Right renal pelvis (tissue), 4 donors: Measurements from ENCODE around the gene TSHZ3. TPM values are rescaled to one million over a fixed set of nuclear protein-coding genes. Genes with fewer than 3 reads are reported as not detected.

Experiments
- DNase-seq, 4 donors: peaks; one replicate each; pipeline ENCODE4 v3.0.0-alpha.2; 2013; ENCODE audit warnings: low read depth in 4 of 4, low spot score in 3 of 4, missing footprints in 1 of 4
- polyA plus RNA-seq, 4 donors: library from polyadenylated mRNA; unstranded; fragments of 120-200 nt; gene quantifications; one replicate each; pipeline ENCODE4 v1.2.1, GENCODE V29; 2013; ENCODE audit not compliant: insufficient read length in 4 of 4

The TSHZ3 gene
- polyA plus RNA-seq, 4 donors: 10.1 to 15.7 (median 14.2) TPM

- DNase-seq: no peak
Observed at GRCh38 chr19:31314849-31315629, 34.2 kb downstream of the TSHZ3 start.

DNA sequence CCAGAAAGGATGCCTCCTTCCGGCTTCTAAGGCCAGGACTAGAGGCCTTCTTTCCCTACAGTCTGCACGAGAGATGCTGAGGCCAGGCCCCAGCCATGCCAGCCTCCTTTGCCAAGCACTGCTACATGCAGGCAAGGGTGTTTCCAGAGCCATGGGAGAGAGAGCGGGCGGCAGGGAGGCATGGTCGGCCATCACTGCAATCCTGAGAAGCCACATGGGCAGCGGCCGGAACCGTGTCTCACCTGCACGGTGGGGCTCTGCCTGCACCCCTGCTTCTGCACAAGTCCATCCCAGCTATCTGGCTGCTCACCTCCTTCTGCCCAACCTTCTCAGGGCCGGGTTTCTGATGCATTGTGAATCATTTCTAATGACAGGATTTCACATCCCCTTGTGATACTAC lies 35.1 kb downstream of the TSHZ3 start:
- no peak for DNase-seq

DNA sequence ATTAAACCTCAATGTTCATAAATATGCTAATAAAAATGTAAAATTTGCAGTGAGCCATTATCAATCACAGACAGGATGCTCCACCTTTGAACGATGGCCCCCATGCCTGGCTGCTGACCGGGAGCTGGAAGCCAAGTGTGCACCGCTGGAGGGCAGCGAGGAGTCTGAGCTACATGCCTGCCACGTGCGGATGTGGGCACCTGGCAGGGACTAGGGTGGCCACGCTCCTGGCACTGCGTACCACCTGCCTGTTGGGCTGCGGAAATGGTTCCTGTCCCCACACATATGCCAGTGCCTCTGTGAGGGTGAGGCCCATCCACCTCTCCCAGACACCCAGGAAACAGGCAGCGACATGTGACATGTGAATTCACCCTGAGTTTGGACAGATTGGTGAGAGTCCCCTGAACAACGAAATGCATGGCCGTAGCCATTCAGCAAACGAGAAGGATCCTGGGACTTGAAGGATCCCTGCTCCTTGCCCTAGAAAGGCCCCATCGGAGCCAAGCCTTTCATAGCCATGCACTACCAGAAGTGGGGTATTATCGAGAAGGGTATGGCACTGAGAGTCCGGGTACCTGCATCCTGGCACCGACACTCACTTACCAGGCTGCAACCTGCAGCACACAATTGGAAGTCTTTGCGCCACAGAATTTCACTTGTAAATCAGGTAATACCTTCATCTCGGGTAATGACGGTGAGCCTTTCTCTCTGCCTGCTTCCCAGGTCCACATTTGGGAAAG lies 35.8 kb downstream of the TSHZ3 start:
- no peak for DNase-seq

DNA sequence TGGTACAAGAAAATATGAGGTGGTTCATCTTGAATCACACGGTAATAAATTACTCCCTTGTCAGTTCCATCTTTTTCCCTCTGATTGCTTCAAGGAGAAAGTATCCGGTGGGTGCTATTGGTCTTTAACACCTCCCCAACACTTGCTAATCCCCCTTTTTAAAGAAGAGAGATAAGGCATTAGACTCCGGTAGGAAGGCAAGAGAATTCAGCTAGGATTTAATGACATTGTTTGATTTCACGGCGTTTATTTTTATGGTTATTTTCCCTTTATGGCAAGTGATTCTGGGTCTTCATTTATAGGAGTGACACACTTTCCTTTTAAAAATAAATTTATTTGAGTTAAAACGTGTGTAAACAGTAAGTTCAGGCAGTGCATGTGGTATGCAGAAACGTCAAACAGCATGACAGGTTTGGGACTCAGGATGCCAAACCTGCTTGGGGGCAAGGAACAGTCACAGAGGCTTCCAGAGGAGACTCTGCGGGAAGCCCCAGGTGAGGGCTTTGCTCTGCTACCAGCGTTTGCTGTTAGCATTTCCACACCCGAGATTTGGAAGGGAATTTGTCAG lies 36.5 kb downstream of the TSHZ3 start:
- no peak for DNase-seq

DNA sequence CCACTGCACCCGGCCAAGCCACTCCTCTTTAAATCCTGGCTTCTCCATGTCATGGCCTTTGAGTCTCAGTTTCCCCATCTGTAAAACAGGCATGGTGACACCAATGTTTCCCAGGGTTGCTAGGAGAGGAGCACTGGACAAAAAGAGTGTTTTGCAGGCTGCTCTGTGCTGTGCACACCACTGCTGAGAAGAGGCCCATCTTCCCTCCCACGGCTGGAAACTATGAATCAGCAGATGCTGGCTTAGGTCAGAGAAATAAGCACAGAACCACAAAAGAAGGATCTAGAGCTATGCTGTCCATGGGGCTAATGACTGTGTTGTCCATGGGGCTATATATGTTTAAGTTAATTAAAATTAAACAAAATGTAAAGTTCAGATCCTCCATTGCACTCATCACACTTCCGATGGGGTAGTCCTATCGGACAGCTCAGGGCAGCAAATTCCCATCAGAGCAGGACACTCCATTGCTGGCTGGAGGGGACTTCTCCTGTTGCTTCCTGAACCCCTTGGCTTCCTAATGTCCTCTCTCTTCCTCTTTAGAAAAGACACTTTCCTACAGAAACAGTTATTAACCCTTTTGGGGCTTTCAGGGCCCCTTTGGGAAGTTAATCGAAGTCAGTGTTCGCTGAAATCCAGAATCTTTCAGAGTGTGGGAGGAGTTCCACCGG lies 37.1 kb downstream of the TSHZ3 start:
- no peak for DNase-seq

GRCh38 chr19:31310432-31311133 lies 38.7 kb downstream of the TSHZ3 start:
- DNase-seq: no peak

DNA sequence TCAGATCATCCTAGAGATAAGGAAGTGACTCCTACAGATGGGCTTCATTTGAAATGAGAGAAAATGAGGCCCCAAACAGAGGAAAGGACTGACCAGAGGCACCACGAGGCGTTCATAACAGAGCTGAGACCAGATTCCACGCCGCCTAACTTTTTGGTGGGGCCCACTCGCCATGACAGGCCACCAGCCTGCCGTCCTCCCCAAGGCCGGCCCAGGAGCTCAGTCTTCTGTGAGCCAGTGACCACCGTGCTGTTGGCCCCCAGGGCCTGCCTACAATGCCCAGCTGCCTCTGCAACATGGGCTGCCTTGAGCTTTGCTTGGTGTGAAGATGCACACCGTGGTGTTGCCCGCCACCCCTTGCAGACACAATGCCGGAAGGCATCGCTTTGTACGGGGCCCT lies 40.5 kb downstream of the TSHZ3 start:
- no peak for DNase-seq

- no peak for DNase-seq
Observed at GRCh38 chr19:31307071-31307669, 42.1 kb downstream of the TSHZ3 start.

GRCh38 chr19:31306006-31306753 lies 43.1 kb downstream of the TSHZ3 start:
- no peak for DNase-seq

DNA sequence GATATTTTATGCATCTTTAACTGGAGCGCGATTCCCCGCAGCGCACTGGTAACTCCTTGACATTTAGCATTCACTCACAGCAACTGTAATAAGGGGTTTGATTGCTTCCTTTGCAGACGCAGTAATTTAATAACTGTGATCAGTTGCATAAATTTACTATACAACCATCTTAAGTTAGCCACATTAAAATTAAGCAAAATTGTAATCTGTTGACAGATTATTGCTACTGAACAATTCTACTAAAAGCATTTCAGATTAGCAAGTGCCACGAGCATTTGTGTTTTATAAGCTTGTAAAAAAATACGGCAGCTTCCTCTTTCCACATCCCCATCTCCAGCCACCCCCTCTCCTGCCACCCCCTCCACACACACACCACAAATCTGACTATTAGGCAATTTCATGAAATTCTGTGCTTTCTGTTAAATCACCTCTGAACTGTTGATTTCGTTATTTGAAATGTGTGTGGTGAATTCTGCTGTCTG lies 44.4 kb downstream of the TSHZ3 start:
- no peak for DNase-seq

DNA sequence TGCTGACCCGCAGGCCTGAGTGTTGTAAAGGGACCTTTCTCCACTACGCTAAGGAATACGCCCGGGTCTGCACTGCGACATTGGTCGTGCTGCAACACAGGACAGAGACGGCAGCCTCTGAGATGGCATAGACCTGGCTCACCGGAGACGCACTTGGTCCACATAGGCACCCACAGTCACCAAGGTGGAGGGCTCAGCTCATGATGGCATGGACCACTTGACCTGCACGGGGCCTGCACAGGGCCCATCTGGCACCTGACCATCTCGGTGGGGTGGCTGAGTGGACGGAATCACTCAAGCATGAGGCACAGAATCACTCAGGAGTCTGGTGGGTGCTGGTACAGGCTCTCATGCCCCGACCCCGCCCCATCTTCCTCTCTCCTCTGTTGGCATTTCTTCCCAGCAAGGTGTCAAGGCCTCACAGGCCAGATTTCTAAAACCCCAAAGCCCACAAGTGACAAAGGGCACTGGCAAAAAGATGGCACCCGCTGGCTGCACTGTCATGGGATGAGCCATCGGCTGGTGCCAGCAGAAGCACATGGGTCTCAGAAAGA lies 45.9 kb downstream of the TSHZ3 start:
- DNase-seq: no peak

DNA sequence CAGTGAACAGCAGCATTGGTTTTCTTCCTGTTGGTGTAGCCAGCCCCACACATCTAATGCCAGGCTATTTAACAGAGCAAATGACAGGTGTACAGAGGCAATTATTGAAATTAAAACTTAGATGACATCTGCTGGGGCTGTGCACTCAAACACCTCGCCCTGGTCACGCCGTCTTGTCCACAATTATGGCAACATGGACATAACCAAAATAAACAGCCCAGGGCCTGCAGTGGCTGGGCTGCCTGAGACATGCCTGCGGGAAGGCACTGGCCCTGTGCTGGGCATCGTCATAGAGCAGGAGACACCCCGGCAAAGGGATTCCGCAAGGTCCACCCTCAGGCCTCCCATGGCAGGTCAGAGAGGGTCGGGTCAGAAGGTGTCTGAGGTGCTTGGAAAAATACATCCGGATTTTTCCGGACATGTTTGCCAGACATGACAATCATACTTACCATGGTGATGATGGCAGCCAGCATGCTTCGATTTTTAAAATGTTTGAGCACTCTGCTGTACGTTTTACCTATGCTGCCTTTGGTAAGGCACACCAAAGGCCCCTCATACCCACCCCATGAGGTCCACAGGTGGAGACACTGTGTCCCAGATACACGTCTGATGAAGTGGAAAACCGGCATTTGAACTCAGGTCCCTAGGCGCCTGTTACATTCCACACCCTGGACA lies 47.8 kb downstream of the TSHZ3 start:
- DNase-seq: no peak

GRCh38 chr19:31300422-31300821 lies 48.8 kb downstream of the TSHZ3 start:
- DNase-seq: no peak

DNA sequence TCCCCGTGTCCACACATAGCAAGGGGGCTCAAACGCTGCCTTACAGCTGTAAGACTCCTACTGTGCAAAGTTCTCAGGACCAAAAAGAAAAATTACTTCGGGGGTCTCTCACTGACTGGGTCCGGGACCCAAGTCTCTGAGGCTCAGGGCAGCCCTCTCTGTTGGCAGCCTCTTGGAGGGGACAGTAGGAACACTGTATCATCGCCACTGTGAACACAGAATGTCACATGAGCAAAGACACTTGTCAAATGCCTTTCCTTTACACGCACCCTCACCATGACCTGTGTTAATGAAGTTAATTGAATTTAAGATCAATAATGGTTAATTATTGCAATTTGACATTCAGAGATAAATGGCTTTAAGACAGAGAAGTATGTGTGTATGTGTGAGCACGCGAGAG lies 49.6 kb downstream of the TSHZ3 start:
- DNase-seq: no peak

DNA sequence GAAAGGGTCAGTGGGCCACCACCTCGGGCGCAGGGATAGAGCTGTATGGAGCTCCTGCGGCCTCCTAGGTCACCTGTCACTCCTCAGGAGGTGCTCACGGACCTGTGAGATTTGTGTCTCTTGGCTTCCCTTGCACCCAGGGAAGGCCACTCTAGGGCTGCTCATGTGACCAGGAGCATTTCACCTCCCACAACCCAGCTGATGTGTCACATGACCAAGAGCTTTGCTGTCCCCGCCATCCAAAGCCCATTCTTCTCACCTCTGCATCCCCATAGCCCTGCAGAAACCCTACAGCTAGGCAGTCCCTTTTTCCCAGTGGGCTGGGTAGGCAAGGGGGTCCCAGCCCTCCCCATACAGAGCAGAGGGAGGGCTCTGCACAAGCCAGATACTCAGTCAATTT lies 51.2 kb downstream of the TSHZ3 start:
- DNase-seq: no peak

GRCh38 chr19:31296741-31297390 lies 52.4 kb downstream of the TSHZ3 start:
- DNase-seq: no peak

DNA sequence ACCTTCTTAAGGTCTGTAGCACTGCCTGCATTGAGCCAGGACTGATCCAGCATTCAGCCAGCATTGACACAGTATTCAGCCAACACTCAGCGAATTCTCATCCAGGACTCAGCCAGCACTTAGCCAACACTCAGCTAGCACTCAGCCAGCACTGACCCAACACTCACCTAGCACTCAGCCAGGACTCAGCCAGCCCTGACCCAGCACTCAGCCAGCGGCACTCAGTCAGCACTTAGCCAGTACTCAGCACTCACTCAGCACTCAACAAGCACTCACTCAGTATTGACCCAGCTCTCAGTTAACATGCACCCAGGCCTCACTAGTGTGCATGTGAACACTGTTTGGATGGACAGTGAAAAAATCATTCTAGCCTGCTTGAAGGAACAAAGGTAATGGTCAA lies 55.0 kb downstream of the TSHZ3 start:
- DNase-seq: no peak

DNA sequence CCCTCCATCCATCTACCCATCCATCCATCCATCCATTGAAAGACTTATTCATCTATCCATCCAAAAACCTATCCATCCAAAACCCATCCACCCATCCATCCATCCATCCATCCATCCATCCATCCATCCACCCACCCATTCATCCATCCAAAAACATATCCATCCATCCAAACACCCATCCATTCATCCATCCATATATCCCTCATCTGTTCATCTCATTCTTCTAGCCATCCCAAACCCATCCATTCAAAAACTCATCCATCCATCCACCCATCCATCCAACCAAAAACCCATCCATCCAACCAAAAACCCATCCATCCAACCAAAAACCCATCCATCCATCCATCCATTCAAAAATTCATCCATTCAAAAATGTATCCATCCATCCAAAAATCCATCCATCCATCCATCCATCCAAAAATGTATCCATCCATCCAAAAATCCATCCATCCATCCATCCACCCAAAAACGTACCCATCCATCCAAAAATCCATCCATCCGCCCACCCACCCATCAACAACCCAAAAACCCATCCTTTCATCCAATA lies 56.5 kb downstream of the TSHZ3 start:
- DNase-seq: no peak
